CD4-positive, alpha-beta T cell treated with Interleukin-4 for 1 hour (primary cell): Measurements from ENCODE around the gene TSTD2.
"Not testable (repeated sequence)": the region's sequence is repeated elsewhere in the genome, so short reads cannot be mapped to it uniquely, and the experiment has no call there.

Experiments
- DNase-seq, 2 donors: peaks; one replicate each; pipeline ENCODE4 v3.0.0-alpha.2; 2020 to 2022

The TSTD2 gene

GRCh38 chr9:97629156-97629555, 4.0 kb downstream of the TSTD2 start:
- DNase-seq, result no peak

- DNase-seq, result no peak
Measured at GRCh38 chr9:97628668-97629067, 4.5 kb downstream of the TSTD2 start.

GRCh38 chr9:97627624-97628023, 5.5 kb downstream of the TSTD2 start:
- no peak for DNase-seq

- DNase-seq, result no peak
Measured at GRCh38 chr9:97625620-97626019, 7.5 kb downstream of the TSTD2 start.

GRCh38 chr9:97623946-97624345, 9.2 kb downstream of the TSTD2 start:
- DNase-seq, result no peak

GRCh38 chr9:97622483-97622882, 10.7 kb downstream of the TSTD2 start:
- DNase-seq, result not testable (repeated sequence)

GRCh38 chr9:97620063-97620462, 13.1 kb downstream of the TSTD2 start:
- not testable (repeated sequence) for DNase-seq

GRCh38 chr9:97617939-97618416, 15.2 kb downstream of the TSTD2 start:
- DNase-seq, result no peak

- DNase-seq, result peak; percentile 58 to 72
Measured at GRCh38 chr9:97615439-97616072, 17.6 kb downstream of the TSTD2 start.

GRCh38 chr9:97604901-97605645, 28.1 kb downstream of the TSTD2 start:
- no peak for DNase-seq

GRCh38 chr9:97602430-97602829, 30.7 kb downstream of the TSTD2 start:
- no peak for DNase-seq

- DNase-seq, result no peak
Measured at GRCh38 chr9:97601228-97601898, 31.8 kb downstream of the TSTD2 start.

GRCh38 chr9:97600531-97601227, 32.5 kb downstream of the TSTD2 start:
- DNase-seq, result no peak

- DNase-seq, result no peak
Measured at GRCh38 chr9:97599314-97599846, 33.8 kb downstream of the TSTD2 start.

- DNase-seq, result peak; percentile 72 to 73
Measured at GRCh38 chr9:97598461-97599288, 34.5 kb downstream of the TSTD2 start.

- no peak for DNase-seq
Measured at GRCh38 chr9:97596906-97597305, 36.3 kb downstream of the TSTD2 start.

GRCh38 chr9:97594381-97594921, 38.7 kb downstream of the TSTD2 start:
- no peak for DNase-seq

GRCh38 chr9:97593960-97594359, 39.2 kb downstream of the TSTD2 start:
- no peak for DNase-seq

- DNase-seq, result no peak
Measured at GRCh38 chr9:97592126-97592525, 41.0 kb downstream of the TSTD2 start.

GRCh38 chr9:97591535-97591934, 41.6 kb downstream of the TSTD2 start:
- DNase-seq, result no peak

- not testable (repeated sequence) for DNase-seq
Measured at GRCh38 chr9:97586909-97587308, 46.3 kb downstream of the TSTD2 start.

- DNase-seq, result not testable (repeated sequence)
Measured at GRCh38 chr9:97584778-97585177, 48.4 kb downstream of the TSTD2 start.
